NK-92 (cell line): ENCODE measurements around the gene PTP4A1.

Source experiments
- DNase-seq: peaks from one replicate; lab custom pipeline; 2025; ENCODE audit not compliant: unreplicated experiment; lab: John Stamatoyannopoulos, UW

Gene PTP4A1

DNA sequence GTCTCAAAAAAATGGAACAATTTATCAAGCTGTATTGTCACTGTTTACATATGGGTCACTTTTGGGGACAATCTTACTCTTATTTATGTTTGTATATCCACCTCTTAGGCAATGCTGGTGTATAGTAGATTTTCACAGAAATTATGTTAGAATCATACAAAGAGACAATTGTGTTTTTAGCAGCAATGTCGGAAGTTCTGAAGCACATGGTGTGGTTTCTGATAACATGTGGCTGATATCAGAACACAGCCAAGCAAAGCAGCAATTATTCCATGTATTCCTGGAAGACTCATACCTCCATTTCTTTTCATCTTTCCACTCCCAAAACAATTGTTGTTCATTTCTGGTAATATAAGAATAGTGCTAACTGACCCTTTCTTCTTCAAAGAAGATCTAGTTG is 17.5 kb upstream of the PTP4A1 start:
- DNase-seq, result no peak

DNA sequence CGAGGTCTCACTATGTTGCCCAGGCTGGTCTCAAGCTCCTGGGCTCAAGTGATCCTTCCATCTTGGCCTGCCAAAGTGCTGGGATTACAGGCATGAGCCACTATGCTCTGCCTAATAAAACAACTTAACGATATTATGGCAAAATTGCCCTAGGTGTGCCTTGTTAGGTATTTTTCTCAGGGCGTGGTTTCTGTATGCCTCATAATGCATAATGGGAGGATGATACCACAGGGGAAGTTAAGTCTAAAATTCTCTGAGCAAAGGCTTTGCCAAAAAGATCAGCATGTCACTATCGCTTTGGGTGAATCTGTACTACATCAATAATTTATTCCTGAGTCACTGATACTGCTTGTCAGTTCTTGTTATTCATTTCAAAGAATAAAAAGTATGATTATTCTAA is 15.9 kb upstream of the PTP4A1 start:
- no peak for DNase-seq

DNA sequence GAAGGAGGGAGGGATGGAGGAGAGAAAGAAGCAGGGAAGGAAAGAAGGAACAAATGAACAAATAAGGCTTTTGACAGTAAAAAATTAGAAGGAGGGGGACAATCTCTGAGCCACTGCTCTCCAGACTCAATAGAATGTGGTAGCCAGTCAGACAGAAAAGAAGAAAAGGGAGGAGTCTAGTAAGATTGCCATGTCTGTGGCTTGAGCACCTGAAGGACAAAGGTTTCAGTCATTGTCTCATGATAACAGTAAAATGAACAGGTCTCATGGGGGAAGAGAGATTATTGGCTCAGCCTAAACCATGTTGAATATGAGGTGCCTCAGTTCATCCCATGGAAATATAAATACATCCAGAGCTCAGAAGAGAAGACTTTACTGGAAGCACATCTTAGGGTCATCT is 14.0 kb upstream of the PTP4A1 start:
- no peak for DNase-seq

DNA sequence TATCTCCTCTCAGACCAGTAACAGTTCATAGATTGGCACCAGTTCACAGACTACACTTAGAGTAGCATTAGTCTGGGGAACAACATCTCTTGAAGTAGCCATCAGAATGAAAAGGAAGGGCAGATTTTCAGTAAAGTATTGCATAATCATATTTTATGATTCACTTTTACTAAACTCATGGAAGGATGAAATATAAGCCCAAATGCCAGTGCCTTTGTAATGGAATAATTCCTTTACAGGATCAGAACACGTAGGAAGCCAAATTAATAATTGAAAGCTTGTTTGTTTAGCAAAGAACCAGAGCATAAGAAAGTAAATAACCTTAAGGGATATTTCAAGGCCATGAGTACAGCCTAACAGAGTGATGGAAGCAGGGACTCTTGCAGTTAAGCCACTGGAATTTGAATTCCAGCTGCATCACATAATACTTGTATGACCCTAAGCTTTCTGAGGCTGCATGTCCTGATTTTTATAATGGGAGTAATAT is 11.4 kb upstream of the PTP4A1 start:
- no peak for DNase-seq

DNA sequence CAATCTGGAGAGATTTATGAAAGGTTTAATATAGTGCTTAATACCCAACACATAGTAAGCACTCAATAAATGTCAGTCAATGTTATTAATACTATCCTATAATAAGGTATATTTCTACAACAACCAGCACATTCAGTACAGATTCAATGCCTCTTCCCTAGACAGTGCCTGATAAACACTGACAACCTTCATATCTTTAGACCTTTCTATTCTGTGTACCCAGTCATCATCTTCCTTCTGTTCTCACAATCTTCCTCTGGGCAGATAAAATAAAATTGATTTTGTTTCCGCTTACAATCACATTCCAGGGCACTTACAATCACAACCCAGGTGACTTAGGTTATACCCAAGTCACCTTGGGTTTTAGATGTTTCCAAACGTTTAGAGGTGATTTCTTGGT is 11.0 kb upstream of the PTP4A1 start:
- DNase-seq, result no peak

GRCh38 chr6:63563235-63563634 is 9.0 kb upstream of the PTP4A1 start:
- DNase-seq, result no peak

DNA sequence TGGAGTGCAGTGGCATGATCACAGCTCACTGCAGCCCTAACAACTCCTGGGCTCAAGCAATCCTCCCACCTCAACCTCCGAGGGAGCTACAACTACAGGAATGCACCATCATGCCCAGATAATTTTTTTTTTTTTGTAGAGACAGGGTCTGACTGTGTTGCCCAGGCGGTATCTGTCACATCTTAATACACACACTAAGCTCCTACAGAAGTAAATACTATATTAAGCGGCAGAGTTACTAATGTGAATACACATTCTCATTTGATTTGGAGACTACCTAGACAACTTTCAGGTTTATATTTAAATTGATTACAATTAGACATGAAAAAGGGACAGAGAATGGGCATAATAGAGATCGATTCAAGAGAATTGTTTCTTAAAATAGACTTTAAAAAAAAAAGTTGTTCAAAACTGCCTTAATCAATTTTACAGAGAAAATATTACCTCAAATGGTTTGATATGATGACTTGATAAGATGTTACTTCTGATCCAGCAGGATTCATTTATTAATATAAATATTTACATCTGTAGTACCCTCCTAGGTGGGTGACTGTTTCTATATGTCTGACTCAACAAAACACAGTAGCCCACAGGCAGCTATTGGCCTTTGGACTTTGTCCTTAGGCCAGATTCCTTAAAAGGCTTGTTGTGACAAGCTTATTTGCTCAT is 7.1 kb upstream of the PTP4A1 start:
- no peak for DNase-seq

GRCh38 chr6:63565727-63566596 is 6.3 kb upstream of the PTP4A1 start:
- DNase-seq, result no peak

- DNase-seq, result no peak
Measured at GRCh38 chr6:63567966-63568365, 4.3 kb upstream of the PTP4A1 start.

DNA sequence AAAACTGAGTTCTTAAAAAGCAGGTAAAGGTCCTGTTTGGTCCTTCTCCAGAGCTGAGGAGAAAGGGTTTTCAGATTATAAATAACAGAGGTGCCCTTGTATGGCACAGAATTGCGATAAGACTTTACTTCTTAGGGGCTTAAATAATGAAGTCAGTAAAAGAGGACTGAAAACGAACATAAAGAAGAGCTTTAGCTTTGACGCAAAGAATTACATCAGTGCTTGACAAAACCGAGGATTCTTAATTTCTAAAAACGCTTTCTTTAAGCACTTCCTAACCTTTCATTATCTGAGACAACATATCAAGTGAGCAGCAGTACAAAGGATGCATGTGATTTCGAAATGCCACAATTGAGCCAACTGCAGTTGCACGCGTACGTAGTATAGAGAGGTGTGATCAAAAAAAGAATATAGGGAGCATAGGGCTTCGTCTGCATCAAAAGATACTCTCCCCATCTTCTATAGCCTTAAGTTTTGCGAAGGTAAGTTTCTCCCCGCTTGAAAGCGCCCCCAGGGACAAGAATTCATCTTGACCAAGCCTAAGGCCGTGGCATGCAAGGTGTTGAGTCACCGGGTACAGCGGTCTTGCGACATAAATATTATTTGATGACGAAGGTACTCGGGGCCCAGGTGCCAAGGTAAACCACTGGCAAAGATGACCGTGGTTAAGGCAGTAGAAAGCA is 778 bp upstream of the PTP4A1 start:
- DNase-seq, result no peak

- DNase-seq, result no peak
Measured at GRCh38 chr6:63572747-63573075, 431 bp downstream of the PTP4A1 start.

GRCh38 chr6:63573076-63573898 is 1.0 kb downstream of the PTP4A1 start:
- DNase-seq, result no peak

DNA sequence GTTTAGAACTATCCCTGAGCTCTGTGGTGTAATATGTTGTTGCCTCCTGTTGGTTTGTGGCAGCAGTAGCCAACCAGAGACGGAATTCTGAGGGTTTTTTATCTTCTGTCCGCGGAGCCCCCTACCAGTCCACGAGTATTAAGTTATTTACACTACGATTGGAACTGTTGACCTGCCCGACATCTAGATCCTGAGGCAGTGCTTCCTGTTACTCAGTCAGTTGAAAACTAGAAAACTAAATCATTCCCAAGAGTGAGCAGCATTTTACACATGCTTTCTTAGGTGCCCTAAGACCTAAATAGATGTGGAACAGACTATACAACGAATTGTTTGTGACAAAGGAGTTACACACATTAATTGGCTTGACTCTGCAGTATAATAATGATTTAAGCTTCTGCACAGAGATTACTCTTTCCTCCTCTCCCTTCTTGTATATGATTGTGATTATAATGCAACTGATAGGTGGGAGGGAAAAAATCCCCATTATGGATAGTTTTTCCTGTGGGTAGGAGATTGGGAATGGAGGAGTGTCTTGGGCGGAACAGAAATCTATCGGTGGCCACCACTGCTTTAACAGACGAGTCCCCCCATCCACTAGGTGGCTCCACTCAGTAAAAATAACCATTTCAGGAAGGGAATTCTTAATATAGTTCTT is 1.7 kb downstream of the PTP4A1 start:
- no peak for DNase-seq

DNA sequence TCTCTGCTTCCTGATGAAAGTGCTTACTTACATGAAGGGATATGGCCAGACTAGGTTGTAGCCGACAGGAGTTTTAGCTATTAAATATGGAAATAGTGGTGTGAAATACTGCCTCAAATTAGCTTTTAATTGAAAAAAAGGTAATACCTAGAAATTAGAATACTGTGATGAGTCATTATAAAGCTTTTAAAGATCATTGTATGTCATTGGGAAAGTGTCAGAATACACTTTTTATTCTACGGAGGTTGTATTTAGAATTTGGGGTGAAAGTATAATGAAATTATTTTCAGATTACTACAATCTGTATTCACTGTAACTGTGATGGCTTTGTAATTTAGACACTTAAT is 2.2 kb downstream of the PTP4A1 start:
- no peak for DNase-seq

DNA sequence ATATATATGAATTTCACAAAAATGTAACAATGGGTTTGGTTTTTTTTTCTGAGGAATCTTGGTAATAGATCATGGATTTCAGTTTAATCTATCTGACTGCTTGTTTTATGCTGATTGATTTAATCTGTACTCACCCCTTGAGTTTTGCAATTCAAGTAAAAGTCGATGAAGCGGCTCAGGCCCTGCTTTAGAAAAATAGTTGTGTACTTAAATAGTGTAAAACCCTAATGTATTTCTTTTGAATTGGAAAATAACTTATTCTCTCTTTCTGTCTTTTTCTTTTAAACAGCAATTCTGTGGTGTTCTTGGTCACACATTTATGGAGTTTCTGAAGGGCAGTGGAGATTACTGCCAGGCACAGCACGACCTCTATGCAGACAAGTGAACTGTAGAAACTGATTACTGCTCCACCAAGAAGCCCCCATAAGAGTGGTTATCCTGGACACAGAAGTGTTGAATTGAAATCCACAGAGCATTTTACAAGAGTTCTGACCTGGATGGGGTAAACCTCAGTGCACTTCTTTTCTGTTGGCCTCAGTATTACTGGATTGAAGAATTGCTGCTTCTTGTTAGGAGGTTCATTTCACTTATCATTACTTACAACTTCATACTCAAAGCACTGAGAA is 4.0 kb downstream of the PTP4A1 start:
- no peak for DNase-seq

GRCh38 chr6:63576985-63577712 is 4.9 kb downstream of the PTP4A1 start:
- DNase-seq, result no peak

GRCh38 chr6:63578757-63579156 is 6.5 kb downstream of the PTP4A1 start:
- no peak for DNase-seq

GRCh38 chr6:63579937-63580703 is 7.8 kb downstream of the PTP4A1 start:
- no peak for DNase-seq

DNA sequence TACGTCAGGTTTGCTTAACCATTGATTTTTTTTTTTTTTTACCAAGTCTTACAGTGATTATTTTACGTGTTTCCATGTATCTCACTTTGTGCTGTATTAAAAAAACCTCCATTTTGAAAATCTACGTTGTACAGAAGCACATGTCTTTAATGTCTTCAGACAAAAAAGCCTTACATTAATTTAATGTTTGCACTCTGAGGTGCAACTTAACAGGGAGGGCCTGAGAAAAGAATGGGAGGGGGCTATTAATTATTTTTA is 8.4 kb downstream of the PTP4A1 start:
- no peak for DNase-seq
